K562 (cell line): ENCODE measurements around the gene HMCN1. TPM values are rescaled to one million over a fixed set of nuclear protein-coding genes. Genes with fewer than 3 reads are reported as not detected.

ENCODE experiments used
- ATAC-seq: fragments of 200-7000 bp; cut with Tn5 transposase; 3 replicates; pipeline ENCODE4 v1.9.1; 2020; ENCODE audit warnings: moderate library complexity
- BruUV-seq: library from RNA; stranded (reverse); fragments of 400-500 nt; replicated peaks from 2 replicates; lab custom pipeline; 2021; lab: Mats Ljungman, UMichigan
- CTCF ChIA-PET: fragments of 300-600 bp; formaldehyde crosslinking; extraction: SDS; loops from one replicate; lab custom pipeline; 2021; ENCODE audit warnings: low intra/inter-chr PET ratio; lab: Yijun Ruan, JAX
- POLR2A ChIA-PET: fragments of 300-600, 350-650 bp; sonication (Branson Sonifier 250); formaldehyde crosslinking; extraction: SDS; loops from one replicate; lab custom pipeline; 2021; ENCODE audit warnings: antibody characterized with exemption, inconsistent platforms; lab: Yijun Ruan, JAX
- DNase-seq, 4 experiments: peaks; one replicate each; pipeline versions ENCODE4 v3.0.0 to v3.0.0-alpha.2; 2011 to 2018; ENCODE audit warnings: low spot score in 3 of 4, mixed read lengths in 3 of 4; ENCODE audit errors: extremely low read depth in 1 of 4
- FAIRE-seq: peaks from 2 replicates; lab custom pipeline; 2011; peaks lifted over from hg19 to GRCh38; lab: Jason Lieb, UNC
- H2AFZ ChIP-seq: 2 replicates; pipeline ENCODE4 v1.6.0; 2011; ENCODE audit warnings: low read depth, low read length, control low read depth, inconsistent platforms
- H3K27ac ChIP-seq: fragments of 200-600 bp; 3 replicates; pipeline ENCODE4 v1.8.0; 2011; ENCODE audit warnings: low read depth, mild to moderate bottlenecking, control low read depth, inconsistent platforms, low read length, moderate library complexity, mixed read lengths; ENCODE audit errors: extremely low read depth
- H3K27me3 ChIP-seq, 2 experiments: fragments of 300-600 bp in 1 of 2; 2 replicates in 1 of 2; 3 replicates in 1 of 2; pipeline versions ENCODE4 v1.6.0 to v1.8.0; 2011; ENCODE audit warnings: inconsistent platforms in 2 of 2, low read length in 2 of 2, mild to moderate bottlenecking in 1 of 2, mixed read lengths in 1 of 2, moderate library complexity in 1 of 2; ENCODE audit not compliant: control insufficient read depth in 2 of 2, insufficient read depth in 2 of 2
- H3K36me3 ChIP-seq: fragments of 300-600 bp; 3 replicates; pipeline ENCODE4 v1.8.0; 2011; ENCODE audit warnings: mild to moderate bottlenecking, low read length, inconsistent platforms; ENCODE audit not compliant: control insufficient read depth, insufficient read depth
- H3K4me1 ChIP-seq, 2 experiments: fragments of 200-600 bp in 1 of 2; replicated peaks in 1 of 2; 2 replicates in 1 of 2; 3 replicates in 1 of 2; pipeline versions ENCODE4 v1.5.1 to v1.8.0; 2011; ENCODE audit warnings: inconsistent platforms in 2 of 2, low read length in 2 of 2, mild to moderate bottlenecking in 1 of 2, mixed read lengths in 1 of 2, moderate library complexity in 1 of 2; ENCODE audit not compliant: control insufficient read depth in 2 of 2, insufficient read depth in 2 of 2
- H3K4me2 ChIP-seq: 2 replicates; pipeline ENCODE4 v1.6.1; 2011; ENCODE audit warnings: low read length, control low read depth, inconsistent platforms, mixed read lengths; ENCODE audit not compliant: insufficient read depth
- H3K4me3 ChIP-seq: fragments of 200-600 bp; sonication (generic), shearing (Covaris generic); 2 replicates; pipeline ENCODE4 v1.5.1; 2016; ENCODE audit warnings: control low read depth, inconsistent platforms
- H3K79me2 ChIP-seq: fragments of 200-600 bp; 3 replicates; pipeline ENCODE4 v1.8.0; 2011; ENCODE audit warnings: low read length, inconsistent platforms; ENCODE audit not compliant: control insufficient read depth, insufficient read depth
- H3K9ac ChIP-seq, 2 experiments: 2 replicates each; pipeline versions ENCODE4 v1.6.0 to v1.6.1; 2011; ENCODE audit warnings: low read depth in 2 of 2, low read length in 2 of 2, control low read depth in 1 of 2, inconsistent platforms in 1 of 2, mild to moderate bottlenecking in 1 of 2, mixed read lengths in 1 of 2; ENCODE audit not compliant: insufficient read depth in 1 of 2
- H3K9me1 ChIP-seq: one replicate; pipeline ENCODE4 v1.6.0; 2011; ENCODE audit warnings: inconsistent platforms, mild to moderate bottlenecking, low read length, moderate library complexity; ENCODE audit not compliant: control insufficient read depth, insufficient read depth
- H3K9me3 ChIP-seq: replicated peaks from 2 replicates; pipeline ENCODE4 v1.5.1; 2011; ENCODE audit warnings: low read depth, low read length, inconsistent platforms; ENCODE audit not compliant: control insufficient read depth, insufficient read depth
- H4K20me1 ChIP-seq: replicated peaks from 2 replicates; pipeline ENCODE4 v1.6.1; 2011; ENCODE audit warnings: low read length, inconsistent platforms, mixed read lengths; ENCODE audit not compliant: control insufficient read depth, insufficient read depth
- ETV1 ChIP-seq: fragments of 450-650 bp; conservative IDR thresholded peaks from 2 replicates; pipeline ENCODE4 v1.6.1; 2016; ENCODE audit warnings: missing genetic modification characterization, control low read depth, low read depth, missing compliant biosample characterization
- IRF2 ChIP-seq: sonication (generic); formaldehyde crosslinking; IDR thresholded peaks from 2 replicates; pipeline ENCODE4 v1.8.1; 2022; ENCODE audit warnings: mild to moderate bottlenecking, missing genetic modification reagents
- MECOM ChIP-seq: fragments of 250-450 bp; sonication (Bioruptor Pico); IDR thresholded peaks from 2 replicates; pipeline ENCODE4 v1.8.0; 2022; ENCODE audit warnings: inconsistent platforms
- POLR2AphosphoS5 ChIP-seq: IDR thresholded peaks from 2 replicates; pipeline ENCODE4 v1.6.1; 2011; ENCODE audit warnings: mild to moderate bottlenecking, low read depth, low read length, moderate library complexity; ENCODE audit not compliant: control insufficient read depth, insufficient read depth
- PPARD ChIP-seq: fragments of 250-450 bp; sonication (Bioruptor Pico); IDR thresholded peaks from 2 replicates; pipeline ENCODE4 v1.8.0; 2022; ENCODE audit warnings: inconsistent platforms, mild to moderate bottlenecking, moderate library complexity
- RBBP5 ChIP-seq: fragments of 200-600 bp; sonication (generic); IDR thresholded peaks from 2 replicates; pipeline ENCODE4 v1.6.1; 2012; ENCODE audit warnings: borderline replicate concordance, mild to moderate bottlenecking, low read length, control low read depth, inconsistent platforms; ENCODE audit not compliant: insufficient read depth, poor library complexity, severe bottlenecking
- SIX5 ChIP-seq, 2 experiments: IDR thresholded peaks; 2 replicates each; pipeline ENCODE4 v1.6.1; 2011; ENCODE audit warnings: low read length in 2 of 2, borderline replicate concordance in 1 of 2, low read depth in 1 of 2, mild to moderate bottlenecking in 1 of 2, moderate library complexity in 1 of 2; ENCODE audit not compliant: insufficient read depth in 1 of 2
- SMARCC2 ChIP-seq: fragments of 450-650 bp; IDR thresholded peaks from 2 replicates; pipeline ENCODE4 v1.6.1; 2017; ENCODE audit warnings: antibody characterized with exemption, moderate library complexity, mild to moderate bottlenecking, low read depth
- TEAD1 ChIP-seq, 2 experiments: fragments of 450-650 bp in 1 of 2; sonication (generic) in 1 of 2; formaldehyde crosslinking; IDR thresholded peaks; 2 replicates each; pipeline versions ENCODE4 v1.4.0 to v1.8.0; 2020 to 2022; ENCODE audit warnings: mild to moderate bottlenecking in 2 of 2, missing genetic modification reagents in 1 of 2
- ZNF57 ChIP-seq: fragments of 450-650 bp; formaldehyde crosslinking; IDR thresholded peaks from 2 replicates; pipeline ENCODE4 v1.4.0; 2020; ENCODE audit warnings: mild to moderate bottlenecking, moderate library complexity
- in situ Hi-C: fragments of 300-500 bp; cut with MboI; formaldehyde crosslinking; loops from 4 replicates; pipeline ENCODE4 v1.15.0; 2018; ENCODE audit warnings: inconsistent platforms, mixed read lengths
- intact Hi-C: fragments of 100-400 bp; cut with micrococcal nuclease; formaldehyde crosslinking; loops from 2 replicates; pipeline ENCODE4 v1.14.2; 2022
- polyA plus RNA-seq, 8 experiments: library from polyadenylated mRNA; depleted of rRNA in 4 of 8; stranded (reverse) in 5 of 8; unstranded in 3 of 8; fragments of >200 nt; fragmentation: Nextera tagmentation in 2 of 8; fragmentation: Illumina TruSeq in 1 of 8; extraction: Ambion mirVana in 2 of 8; extraction: Trizol in 1 of 8; gene quantifications; 2 replicates each; pipeline versions ENCODE4 v1.2.1 to v1.2.3, GENCODE V29; 2011 to 2014; ENCODE audit warnings: inconsistent platforms in 1 of 8, missing spikeins in 1 of 8
- total RNA-seq, 7 experiments: library from RNA; depleted of rRNA in 6 of 7; stranded (reverse); fragments of >200 nt in 6 of 7; fragmentation: Illumina TruSeq in 2 of 7; extraction: Trizol in 2 of 7; gene quantifications; 2 replicates each; pipeline versions ENCODE4 v1.2.1 to v1.2.3, GENCODE V29; 2011 to 2021; ENCODE audit warnings: low replicate concordance in 1 of 7
- TF ChIP-seq, protein P1 (sequence below): fragments of 450-650 bp; IDR thresholded peaks from one replicate; pipeline ENCODE4 v1.6.1; 2018; ENCODE audit warnings: mild to moderate bottlenecking, moderate library complexity; ENCODE audit not compliant: partially characterized antibody
- TF ChIP-seq, protein P2 (sequence below): sonication (generic); formaldehyde crosslinking; IDR thresholded peaks from 2 replicates; pipeline ENCODE4 v1.8.1; 2022; ENCODE audit warnings: missing genetic modification reagents
- TF ChIP-seq, protein P3 (sequence below), 3 experiments: IDR thresholded peaks in 2 of 3; conservative IDR thresholded peaks in 1 of 3; 2 replicates each; pipeline ENCODE4 v1.5.1; 2011 to 2012; ENCODE audit warnings: low read length in 3 of 3, mild to moderate bottlenecking in 3 of 3, control low read depth in 2 of 3, improper control_type of control experiment in 1 of 3, inconsistent platforms in 1 of 3, low read depth in 1 of 3, mixed read lengths in 1 of 3, moderate library complexity in 1 of 3; ENCODE audit not compliant: insufficient read depth in 2 of 3

Gene HMCN1
- total and polyA plus RNA-seq, 9 of the 15 experiments (the other 6 are each of a cell fraction or from before 2014, with no cell fraction given): 0.07 to 0.36 (median 0.21) TPM

DNA sequence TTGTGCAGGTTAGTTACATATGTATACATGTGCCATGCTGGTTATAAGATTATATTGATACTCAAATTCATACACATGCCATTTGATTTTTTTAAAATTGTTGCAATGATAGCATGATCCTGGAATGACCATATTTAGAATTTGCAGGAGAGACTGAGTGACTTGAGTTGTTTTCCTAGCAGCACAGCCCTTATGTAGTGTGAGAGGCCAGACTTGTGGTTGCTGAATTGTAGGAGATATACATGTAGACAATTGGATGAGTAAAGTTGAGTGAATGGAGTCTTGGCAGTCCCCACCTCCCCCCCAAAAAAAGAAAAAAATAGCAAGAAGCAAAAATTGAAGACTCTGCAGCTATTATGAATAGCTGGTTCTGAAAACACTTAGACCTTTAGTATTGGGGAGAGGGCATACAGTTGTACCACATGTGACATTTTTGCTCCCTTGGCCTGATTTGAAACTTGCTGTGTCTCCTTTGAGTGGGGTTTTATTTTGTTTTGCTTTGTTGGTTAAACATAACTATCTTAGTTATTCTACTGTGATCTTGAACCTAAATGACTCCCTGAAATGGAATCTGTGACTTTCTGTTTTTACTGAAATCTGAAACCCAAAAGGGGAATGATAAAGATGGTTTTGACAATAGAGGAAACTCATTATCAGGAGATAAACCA lies 280.3 kb downstream of the HMCN1 start:
- TF ChIP-seq, protein P1, sequence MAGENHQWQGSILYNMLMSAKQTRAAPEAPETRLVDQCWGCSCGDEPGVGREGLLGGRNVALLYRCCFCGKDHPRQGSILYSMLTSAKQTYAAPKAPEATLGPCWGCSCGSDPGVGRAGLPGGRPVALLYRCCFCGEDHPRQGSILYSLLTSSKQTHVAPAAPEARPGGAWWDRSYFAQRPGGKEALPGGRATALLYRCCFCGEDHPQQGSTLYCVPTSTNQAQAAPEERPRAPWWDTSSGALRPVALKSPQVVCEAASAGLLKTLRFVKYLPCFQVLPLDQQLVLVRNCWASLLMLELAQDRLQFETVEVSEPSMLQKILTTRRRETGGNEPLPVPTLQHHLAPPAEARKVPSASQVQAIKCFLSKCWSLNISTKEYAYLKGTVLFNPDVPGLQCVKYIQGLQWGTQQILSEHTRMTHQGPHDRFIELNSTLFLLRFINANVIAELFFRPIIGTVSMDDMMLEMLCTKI: no peak
- no peak for TF ChIP-seq ETV1 (tag)
- no peak for TF ChIP-seq IRF2 (CRISPR knock-in tag)
- no peak for TF ChIP-seq POLR2AphosphoS5
- TF ChIP-seq MECOM: no peak
- TF ChIP-seq, protein P2, sequence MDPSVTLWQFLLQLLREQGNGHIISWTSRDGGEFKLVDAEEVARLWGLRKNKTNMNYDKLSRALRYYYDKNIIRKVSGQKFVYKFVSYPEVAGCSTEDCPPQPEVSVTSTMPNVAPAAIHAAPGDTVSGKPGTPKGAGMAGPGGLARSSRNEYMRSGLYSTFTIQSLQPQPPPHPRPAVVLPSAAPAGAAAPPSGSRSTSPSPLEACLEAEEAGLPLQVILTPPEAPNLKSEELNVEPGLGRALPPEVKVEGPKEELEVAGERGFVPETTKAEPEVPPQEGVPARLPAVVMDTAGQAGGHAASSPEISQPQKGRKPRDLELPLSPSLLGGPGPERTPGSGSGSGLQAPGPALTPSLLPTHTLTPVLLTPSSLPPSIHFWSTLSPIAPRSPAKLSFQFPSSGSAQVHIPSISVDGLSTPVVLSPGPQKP (CRISPR knock-in tag): no peak
- TF ChIP-seq, protein P3, sequence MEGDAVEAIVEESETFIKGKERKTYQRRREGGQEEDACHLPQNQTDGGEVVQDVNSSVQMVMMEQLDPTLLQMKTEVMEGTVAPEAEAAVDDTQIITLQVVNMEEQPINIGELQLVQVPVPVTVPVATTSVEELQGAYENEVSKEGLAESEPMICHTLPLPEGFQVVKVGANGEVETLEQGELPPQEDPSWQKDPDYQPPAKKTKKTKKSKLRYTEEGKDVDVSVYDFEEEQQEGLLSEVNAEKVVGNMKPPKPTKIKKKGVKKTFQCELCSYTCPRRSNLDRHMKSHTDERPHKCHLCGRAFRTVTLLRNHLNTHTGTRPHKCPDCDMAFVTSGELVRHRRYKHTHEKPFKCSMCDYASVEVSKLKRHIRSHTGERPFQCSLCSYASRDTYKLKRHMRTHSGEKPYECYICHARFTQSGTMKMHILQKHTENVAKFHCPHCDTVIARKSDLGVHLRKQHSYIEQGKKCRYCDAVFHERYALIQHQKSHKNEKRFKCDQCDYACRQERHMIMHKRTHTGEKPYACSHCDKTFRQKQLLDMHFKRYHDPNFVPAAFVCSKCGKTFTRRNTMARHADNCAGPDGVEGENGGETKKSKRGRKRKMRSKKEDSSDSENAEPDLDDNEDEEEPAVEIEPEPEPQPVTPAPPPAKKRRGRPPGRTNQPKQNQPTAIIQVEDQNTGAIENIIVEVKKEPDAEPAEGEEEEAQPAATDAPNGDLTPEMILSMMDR (IDR thresholded peaks at IDR 0.05 in 2 of 3, conservative IDR thresholded peaks at IDR 0.05 in 1 of 3; ENCODE audit: insufficient read depth in 2 of 3, low read depth in 1 of 3, low read length in 3 of 3): no peak
- no peak for TF ChIP-seq ZNF57 (CRISPR knock-in tag)
- TF ChIP-seq SIX5 (IDR thresholded peaks at IDR 0.05; ENCODE audit: borderline replicate concordance in 1 of 2, insufficient read depth in 1 of 2, low read depth in 1 of 2, low read length in 2 of 2): no peak
- TF ChIP-seq RBBP5: no peak
- no peak for TF ChIP-seq SMARCC2
- TF ChIP-seq PPARD (CRISPR knock-in tag): no peak
- TF ChIP-seq TEAD1 (CRISPR knock-in tag; IDR thresholded peaks at IDR 0.05): no peak
- no peak overlapping the region for H3K4me3 ChIP-seq
- no peak for DNase-seq
- H3K9me1 ChIP-seq: no peaks in the 10 kb centered on the region
- no peaks in the 10 kb centered on the region for H3K79me2 ChIP-seq
- H3K27me3 ChIP-seq: no peaks in the 10 kb centered on the region
- FAIRE-seq: no peak
- H4K20me1 ChIP-seq: no peaks in the 10 kb centered on the region
- H3K9me3 ChIP-seq: no peaks in the 10 kb centered on the region
- ChIA-PET CTCF (no interaction called here), POLR2A (no interaction called here)
- BruUV-seq: no TSS peak
- H3K4me2 ChIP-seq: no peak overlapping the region
- no peak overlapping the region for H2AFZ ChIP-seq
- no peaks in the 10 kb centered on the region for H3K4me1 ChIP-seq
- in situ Hi-C loops (no loop called here), intact Hi-C loops (no loop called here)
- no peak overlapping the region for H3K27ac ChIP-seq
- no peak overlapping the region for H3K9ac ChIP-seq
- no peak for ATAC-seq
- H3K36me3 ChIP-seq: no peaks in the 10 kb centered on the region
